Endometrial microvascular endothelial cells (primary cell): ENCODE data around the gene EFNA5. TPM values are rescaled to one million over a fixed set of nuclear protein-coding genes. Genes with fewer than 3 reads are reported as not detected.

Experiments
- in situ Hi-C: cut with HindIII; loops from 2 replicates; pipeline ENCODE4 v1.10.0; 2017; ENCODE audit warnings: low sequenced_read_pairs, low pct_unique_long_range_greater_than_20kb; ENCODE audit errors: inconsistent ontology term
- total RNA-seq: library from RNA; depleted of rRNA; stranded (reverse); fragments of >200 nt; gene quantifications from one replicate; pipeline ENCODE4 v1.2.3, GENCODE V29; 2015; ENCODE audit errors: inconsistent ontology term

The EFNA5 gene
- total RNA-seq, 1 donor from 2014 or later = 7.8 TPM

DNA sequence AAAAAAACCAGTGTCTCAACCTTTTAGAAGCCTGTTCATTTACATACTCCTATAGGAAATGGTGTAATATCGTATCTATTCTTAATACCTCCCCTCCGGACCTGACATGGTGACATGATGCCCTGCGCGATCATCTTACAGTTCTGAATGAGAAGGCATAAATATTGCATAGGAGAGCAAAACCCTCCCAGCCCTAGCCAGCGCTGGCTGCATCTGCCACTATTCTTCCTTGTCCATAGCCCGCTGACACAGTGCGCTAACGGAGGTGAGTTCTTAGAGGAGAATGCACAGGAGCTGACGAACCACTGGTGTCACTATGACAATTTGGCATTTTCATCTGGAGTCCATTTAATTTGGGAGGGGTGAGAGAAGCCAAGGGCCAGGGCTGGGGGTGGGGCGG, 290.1 kb downstream of the EFNA5 start:
- in situ Hi-C loops = no loop called here

DNA sequence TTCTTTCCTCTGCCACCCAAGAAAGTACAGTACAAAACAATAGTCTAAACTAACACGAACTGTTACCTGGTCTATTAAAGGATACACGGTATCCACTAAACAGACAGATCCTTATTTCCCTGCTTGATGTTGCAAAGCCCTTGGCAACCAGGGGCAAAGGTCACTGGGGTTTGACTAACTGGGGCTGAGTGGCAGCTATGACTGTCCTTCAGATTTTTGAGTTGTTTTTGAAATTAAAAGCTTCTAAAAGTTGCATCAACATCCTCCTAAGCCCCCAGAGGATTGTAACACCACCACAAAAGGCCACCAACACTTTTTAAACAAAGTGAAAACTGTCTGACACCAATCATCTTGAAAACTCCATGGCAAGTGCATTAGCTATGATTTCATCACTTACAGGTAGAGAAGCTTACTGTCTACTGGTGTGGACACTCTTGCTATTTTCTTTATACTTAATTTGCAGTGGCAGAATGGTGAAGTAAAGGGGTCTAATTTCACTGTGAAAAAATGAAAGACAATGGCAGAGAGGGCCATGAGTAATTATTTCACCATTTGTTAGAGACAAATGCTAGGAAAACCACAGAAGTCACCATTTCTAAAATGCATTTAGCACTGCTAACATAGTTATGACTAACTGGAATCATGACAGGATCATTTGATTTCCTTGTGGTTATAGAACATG, 292.4 kb downstream of the EFNA5 start:
- in situ Hi-C loops = no loop called here

DNA sequence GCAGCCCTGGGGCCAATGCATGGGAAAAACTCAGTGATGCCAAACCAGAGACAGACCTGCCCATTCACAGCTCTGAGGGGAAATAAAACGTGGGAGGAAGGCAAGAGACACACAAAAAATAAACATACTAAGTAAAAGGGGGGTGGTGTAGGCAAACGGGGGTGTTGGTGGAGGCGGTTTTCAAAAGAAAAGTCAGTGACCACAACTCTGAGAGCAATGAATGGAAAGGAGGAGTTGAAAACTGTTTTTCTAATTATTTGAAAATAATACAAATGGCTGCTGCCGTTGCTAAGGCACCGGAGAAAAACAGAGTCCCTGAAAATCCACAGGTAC, 293.5 kb downstream of the EFNA5 start:
- in situ Hi-C loops = no loop called here

DNA sequence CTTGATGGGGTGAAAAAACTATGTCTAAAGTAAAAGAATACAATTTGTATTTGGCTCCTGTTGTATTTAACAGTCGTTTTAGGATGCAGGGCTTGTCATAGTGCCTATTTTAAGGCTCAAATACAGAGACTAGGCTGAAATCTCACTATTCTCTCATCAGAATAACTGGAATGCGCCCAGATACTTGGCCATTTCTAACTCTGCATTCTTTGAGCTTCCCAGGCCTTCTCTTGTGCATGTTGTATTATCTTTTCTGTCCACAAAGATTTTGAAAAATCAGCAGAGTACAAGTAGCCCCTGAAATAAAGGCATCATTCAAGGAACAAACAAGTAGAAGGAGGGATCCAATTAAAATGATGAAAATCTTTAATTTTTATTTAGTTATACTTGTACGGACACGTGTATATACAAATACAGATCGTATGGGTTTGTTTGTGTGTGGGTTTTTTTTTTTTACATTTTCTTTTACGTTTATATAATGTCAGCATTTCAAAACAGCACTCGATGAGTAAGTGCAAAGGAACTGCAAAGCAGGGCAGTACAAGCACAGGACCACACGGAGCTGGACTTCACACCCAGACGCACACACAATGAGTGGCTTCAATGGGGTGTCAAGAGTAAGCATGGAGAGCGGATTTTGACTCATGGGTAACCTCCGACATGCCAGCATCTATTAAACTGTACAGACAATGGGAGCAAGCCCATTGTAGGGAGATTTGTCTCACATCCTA, 294.0 kb downstream of the EFNA5 start:
- in situ Hi-C loops = no loop called here

DNA sequence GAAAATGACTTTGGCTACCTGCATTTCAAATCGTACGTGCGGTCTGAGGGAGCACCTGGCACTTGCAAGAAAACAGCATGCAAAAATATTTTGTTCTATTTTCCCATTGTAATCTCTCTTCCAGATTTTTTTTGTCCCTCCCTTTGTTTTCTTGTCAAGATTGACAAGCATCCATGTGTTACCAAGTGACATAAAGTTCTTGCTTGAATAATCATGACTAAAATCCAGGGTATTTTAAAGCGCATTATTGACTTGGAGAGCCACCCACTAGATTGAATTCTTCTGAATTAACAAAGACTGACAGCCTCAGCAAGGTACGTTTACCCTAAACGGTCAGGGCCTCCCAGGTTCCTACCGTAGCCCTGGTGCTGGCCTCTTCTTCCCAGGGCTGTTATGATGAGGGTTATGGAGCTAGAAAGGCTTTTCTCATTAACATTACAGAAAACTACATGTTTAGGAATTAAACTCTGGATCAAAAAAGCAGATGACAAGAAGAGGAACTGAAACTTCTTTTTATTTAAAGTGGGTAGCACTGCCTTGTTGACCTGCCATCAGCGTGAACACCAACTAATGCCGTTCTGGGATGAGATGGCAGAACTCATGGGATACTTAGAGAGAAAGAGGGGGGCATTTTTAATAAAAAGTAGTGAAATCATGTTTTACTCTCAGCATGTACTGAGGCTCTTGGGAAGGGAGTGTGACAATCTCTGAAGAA, 297.0 kb downstream of the EFNA5 start:
- in situ Hi-C loops = no loop called here

DNA sequence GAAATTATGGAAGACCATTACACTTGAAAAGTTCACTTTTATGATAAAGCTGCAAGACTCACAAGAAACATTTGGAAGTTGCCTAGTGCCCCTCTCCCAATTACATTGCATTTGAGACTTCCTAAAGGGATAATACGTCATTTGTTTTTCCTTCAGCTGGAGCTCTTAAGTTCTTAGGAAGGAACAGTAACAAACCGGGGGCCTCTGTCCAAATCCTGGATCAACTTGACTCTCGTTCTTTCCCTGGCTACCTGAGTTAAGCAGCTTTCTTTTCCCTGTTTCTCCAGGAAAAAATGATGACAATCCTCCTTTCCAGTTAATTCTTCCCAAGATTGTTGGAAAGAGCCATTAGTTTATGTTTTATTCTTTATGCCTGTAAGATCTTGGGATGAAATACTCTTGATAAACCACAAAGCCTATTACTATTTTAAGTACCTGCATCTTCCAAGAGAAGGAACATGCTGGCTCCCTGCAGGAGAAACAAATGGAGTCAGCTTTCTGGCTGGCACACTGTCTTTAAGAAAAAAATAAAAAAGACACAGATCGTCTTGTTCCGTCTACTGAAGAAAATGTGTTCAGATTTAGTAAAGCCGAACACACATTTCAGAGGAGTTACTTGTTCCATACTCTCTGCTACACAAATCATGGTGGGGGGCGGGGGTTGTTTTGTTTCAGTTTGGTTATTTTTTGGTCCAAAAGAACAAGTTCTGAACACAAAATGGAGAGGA, 297.9 kb downstream of the EFNA5 start:
- in situ Hi-C loops = no loop called here

DNA sequence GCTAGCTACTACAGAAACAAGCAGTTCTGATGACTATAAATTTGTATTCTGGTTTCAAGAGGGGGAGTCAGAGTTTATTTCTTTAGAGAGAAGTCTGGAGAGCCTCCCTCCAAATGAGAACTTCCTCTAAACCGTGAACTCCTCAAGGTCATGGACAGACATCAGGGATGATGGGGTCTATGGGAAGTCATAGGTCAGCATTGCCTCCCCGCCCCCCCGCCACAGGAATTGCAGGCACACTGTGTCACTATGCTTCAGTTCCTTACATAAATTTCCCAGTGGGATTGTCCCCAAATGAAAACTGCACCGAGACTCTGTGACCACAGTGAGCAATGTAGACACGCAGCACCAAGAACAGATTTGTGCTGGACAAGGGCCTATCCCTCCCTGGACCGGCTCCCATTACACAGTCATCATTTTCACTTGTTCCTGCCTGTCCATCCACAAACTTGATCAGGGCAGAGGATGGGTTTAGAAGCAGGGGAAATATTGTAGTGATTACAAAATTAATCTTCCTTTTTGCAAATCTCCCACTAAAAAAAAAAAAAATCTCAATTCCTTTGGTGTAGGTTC, 300.3 kb downstream of the EFNA5 start:
- in situ Hi-C loops = no loop called here

DNA sequence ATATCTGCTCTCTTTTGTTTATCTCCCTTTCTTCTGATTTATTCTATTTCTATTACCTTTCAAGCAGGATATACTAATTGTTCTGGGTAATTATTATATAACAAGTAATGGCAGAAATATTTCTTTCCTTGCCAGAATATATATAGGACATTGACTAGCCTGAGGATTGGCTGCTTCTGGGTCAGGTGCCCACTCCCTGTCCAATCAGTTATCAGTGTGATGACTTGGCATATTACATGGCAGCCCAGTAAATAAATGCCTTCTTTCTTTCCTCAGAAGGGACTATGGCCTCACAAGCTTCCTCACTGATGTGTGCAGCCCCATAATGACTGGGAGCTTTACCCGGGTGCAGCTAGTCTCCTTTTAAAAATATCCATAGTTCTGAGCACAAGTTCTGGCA, 301.1 kb downstream of the EFNA5 start:
- in situ Hi-C loops = no loop called here

DNA sequence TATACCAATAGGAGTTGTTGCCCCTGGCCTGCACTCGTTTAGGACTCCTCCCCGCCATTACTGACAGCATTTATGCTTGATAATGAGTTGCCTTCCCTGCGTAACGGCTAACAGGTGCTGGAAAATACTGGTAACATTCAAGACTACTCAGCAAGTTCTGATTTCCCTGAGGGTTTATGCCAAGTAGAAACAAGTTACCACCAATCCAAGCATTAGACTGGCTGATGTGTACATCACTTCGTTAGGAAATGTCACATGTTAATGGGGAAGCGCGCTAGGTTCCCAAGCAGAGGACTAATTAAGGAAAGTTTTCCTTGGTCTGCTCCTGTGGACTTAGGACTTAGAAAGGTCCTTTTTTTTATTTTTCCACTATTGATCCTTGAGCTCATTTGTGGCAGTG, 302.1 kb downstream of the EFNA5 start:
- in situ Hi-C loops = no loop called here

DNA sequence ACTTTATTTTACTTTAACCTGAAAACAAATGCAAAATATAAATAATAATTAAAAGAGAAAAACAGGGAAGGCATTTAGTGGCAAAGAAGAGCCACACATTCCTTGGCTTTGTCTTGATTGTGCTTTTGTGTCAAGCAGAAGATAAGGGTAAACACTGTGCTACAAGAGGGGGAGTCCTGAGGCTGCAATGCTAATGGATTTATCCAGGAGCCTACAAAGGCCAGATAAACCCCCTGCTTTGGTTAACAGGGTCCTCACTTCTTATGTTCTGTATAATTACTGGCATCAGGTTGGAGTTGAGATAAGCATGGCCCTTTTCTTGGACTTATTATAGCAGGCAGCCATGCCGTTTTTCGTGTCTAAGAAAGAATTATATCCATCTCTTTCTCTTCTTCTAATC, 302.8 kb downstream of the EFNA5 start:
- in situ Hi-C loops = no loop called here

DNA sequence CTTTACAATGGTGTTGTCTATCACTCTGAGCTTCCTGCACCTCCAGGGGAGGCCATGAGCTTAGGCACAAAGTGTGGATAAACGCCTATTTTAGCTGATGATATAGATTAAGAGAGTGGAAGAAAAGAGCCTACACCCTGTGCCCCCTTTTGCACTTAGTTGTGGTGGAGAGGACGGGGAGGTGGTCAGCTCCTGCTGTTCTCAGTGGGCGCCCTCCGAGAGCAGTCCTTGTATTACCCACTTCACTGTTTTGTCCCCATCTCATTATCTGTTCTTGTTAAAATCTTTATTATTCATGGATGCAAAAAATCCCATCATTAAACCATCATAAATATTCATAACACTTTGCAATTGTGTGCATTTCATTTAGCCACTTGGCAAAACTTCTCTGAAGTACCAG, 303.3 kb downstream of the EFNA5 start:
- in situ Hi-C loops = no loop called here

DNA sequence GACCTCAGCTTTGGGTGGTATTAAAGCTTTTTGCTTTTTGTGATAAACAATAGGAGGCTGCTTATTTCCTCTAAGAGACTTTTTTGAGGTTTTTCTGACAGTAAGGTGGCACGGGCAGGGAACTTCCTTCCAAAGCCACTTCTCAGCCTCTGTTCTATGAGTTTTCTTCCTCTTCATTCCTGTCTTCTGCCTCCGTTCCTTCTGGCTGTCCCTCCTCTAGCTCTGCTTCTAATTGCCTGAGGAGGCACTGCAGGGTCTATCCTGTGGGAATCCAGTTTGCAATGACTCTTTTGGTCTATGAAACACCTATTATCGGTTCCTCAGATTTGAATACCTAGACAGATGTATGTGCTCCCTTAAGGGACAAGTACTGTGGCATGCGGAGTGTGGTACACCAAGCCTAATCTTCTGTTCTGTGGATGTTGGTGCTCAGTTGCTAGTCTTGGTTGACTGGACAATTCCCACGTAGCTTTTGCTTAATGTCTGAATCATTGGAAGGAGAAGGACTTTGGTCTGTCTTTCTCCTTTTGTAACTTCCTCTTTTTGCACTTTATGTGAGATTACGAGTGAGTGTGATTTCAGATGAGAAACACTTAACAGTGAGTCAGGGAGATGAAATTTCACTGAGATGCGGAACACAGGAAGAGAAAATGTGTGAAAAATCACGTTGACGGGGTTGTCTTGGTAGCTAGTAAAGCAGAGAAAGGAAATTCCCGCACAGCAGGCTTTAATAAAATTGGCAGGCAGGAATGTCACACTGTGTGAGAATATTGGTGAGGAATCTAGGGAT, 305.2 kb downstream of the EFNA5 start:
- in situ Hi-C loops = no loop called here

DNA sequence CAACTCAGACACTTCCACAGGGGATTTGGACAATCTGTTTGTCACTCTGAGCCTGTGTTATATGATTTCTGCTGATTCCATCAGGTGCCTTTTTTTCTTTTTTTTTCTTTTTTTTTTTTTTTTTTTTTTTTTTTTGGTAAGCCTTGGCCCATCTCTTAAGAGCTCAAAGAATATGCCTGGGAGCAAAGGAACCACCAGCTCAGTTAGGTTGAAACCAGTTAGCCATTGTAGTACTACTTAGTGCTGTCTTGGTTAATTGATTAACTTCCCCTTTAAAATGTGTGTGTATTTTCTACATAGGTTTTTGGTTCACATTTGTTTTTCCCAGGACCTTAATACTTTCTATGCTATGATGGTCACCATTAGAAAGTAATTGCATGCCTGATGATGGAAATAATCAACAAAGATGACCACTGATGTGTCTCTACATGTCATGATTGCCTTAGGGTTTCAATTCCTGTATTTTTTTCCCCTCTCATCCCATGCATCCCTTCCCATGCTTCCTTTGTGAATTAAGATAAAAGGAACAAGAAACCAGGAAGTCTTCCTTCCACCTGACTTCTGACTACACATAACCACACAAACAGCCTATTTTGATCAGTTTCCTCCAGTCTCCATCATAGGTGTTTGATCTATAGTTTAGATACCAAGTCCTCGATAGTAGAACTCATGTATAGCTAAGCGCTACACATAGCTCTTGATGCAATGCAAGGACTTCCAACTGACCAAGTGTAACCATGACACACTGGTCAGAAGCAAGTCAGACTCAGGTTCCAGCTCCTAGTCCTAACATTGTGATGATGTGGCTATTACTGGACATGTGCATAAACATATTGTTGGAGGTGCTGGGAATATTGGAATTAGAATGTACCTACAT, 306.1 kb downstream of the EFNA5 start:
- in situ Hi-C loops = no loop called here

DNA sequence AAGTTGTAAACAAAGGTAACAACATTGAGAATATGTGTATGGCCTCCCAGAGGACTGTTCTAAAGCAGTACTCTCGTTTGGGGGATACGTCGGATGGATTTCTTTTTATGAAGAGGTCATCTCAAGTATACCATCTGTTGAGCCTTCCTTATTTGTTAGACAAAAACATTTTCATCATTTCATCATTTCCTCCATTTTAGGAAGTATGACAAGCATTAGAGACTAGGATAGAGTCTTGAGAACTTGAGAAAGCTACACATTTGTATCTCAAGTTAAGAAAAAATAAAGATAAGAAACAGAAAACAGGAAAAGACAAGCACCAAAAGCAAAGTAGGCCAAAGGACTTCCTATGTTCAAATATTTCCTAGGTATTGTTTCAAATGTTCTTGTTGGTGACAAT, 307.0 kb downstream of the EFNA5 start:
- in situ Hi-C loops = no loop called here

DNA sequence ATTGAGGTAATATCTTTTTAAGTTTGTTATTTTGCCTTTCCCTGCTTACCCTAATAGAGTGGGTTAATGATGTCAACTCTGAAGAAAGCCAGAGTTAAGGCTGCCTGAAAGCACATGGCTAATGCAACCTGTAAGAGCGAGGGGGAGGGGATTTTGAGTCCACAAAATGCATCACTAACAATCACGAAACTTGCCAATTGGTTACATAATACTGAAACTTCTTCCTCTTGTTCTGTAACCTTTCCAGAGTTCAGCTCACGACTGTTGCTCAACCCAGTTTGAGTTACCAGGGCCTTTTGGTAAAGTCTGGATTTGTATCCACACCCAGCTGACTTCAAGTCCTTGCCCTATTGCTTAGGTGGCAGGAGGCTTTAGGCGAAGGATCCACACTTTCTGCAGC, 308.8 kb downstream of the EFNA5 start:
- in situ Hi-C loops = no loop called here

DNA sequence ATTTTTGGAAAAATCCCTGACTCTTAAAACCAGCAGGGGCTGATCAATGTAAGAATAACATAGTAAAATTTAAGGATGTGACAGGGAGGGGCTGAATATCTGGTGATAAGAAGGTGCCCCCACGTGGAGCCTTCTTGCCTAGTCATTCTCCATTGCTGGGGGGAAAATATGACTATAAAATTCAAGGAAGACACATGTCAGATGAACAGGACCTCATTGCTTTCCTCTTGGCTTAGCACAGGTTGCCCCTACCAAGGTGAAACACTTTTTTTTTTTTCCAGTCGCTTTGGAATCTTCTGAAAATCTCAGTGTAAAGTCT, 310.9 kb downstream of the EFNA5 start:
- in situ Hi-C loops = no loop called here

DNA sequence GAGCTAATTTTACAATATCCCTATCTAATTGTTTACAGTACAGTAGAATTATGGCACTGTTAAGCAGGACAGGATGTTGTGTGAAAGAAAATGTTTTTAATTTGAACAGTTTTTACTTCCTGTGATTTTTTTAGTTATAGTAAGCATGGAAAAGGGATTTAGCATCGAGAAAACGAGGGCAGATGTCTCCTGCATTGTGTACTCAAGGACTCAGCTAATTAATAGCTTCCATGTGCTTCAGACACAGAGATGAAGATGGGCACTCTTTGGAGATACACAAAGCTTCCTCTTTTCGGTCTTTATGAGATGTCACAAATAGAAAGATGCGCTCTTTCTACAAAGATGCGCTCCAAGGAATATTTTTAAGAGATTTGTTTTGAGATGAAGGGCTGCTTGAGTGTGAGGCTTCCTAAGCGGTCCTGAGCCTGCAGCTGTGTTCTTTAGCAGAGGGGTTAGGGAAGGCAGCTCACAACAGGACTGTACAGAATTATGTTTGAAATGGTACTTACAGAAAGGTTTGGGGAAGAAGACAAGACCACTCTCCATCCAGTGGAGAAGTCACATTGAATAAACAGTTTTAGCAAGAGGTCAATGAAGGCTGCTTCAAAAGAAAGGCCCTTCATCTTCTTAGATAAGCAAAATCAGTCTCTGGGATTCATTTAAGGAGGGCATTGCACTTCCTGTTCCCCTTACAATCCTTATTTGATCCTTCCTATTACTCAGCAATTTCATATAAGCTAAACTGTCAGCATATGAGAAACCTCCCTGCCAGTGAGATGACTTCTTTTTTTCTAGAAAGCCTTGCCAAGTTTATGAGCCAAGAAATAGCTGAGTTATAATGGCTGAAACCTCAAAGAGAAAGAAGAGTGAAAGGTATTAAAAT, 311.5 kb downstream of the EFNA5 start:
- in situ Hi-C loops = no loop called here
